ENCODE measurements around the gene GALNT1.

- TF ChIP-seq CTCF (conservative IDR thresholded peaks at IDR 0.05 in 1 of 2, IDR thresholded peaks at IDR 0.05 in 1 of 2; ENCODE audit: extremely low read depth in 1 of 2, insufficient read depth in 1 of 2, low read depth in 1 of 2, low read length in 2 of 2) (no peak), EZH2 (IDR thresholded peaks at IDR 0.05; ENCODE audit: borderline replicate concordance, low read length) (no peak)
Measured at GRCh38 chr18:35740656-35741055, 159.1 kb downstream of the GALNT1 start.
